Measurements from ENCODE around the gene PMS1.
"Not testable (repeated sequence)": the region's sequence is repeated elsewhere in the genome, so short reads cannot be mapped to it uniquely, and the experiment has no call there.

Gene PMS1

DNA sequence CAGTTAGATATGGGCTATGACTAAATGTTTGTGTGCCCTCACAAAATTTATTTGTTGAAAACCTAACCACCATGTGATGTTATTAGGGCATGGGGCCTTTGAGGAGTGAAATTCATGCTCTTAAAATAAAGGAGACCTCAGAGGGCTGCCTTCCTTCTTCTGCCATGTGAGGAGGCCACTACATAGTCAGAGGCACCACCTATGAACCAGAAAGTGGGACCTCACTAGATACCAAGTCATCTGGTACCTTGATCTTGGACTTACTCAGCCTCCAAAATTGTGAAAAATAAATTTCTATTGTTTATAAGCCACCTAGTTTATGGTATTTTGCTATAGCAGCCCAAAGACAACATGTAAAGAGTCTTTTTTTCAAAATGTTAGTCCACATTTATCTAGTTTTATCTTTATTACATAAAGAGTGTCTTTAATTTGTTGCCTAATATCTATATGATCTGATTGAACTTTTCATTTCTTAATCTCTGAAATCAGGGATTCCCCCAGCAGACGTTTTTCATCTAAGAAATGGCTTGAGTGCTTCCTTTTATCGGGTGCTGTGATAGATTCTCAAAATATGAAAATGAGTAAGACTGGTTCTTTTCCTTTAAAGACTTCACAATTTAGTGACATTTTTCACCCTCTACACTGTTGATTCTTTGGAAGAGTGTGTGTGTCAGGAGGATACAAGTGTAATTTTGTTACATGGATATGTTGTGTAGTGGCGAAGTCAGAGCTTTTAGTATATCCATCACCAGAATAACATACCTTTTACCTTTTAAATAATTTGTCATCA is 34.2 kb downstream of the PMS1 start:
- DNase-seq (ENCODE audit: low spot score): no peak

GRCh38 chr2:189819297-189819704 is 35.1 kb downstream of the PMS1 start:
- peak; percentile 22 for DNase-seq (ENCODE audit: low spot score)

DNA sequence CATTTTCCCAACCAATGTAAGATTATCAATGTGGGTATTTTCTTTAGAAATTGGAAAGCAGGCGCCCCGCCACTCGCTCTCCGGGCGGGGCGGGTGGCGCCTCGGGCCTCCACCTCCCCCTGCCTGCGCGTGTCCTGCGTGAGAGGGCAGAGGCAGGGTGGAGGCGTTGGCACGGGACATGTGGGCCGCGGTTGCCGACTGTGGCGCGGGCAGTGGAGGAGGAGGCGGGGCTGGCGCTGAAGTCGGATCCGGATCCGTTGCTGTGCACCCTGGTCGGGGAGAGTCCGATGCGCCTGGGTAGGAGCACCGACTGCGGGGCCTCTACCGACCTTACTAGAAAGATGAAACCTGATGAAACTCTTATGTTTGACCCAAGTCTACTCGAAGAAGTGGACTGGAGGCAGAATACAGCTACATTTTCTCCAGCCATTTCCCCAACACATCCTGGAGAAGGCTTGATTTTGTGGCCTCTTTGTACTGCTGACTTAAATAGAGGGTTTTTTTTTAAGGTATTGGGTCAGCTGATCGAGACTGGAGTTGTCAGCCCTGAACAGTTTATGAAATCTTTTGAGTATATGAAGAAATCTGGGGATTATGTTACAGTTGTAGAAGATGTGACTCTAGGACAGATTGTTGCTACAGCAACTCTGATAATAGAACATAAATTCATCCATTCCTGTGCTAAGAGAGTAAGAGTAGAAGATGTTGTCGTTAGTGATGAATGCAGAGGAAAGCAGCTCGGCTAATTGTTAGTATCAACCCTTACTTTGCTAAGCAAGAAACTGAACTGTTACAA is 37.9 kb downstream of the PMS1 start:
- DNase-seq (ENCODE audit: low spot score): no peak

GRCh38 chr2:189824694-189825396 is 40.6 kb downstream of the PMS1 start:
- no peak for DNase-seq (ENCODE audit: low spot score)

DNA sequence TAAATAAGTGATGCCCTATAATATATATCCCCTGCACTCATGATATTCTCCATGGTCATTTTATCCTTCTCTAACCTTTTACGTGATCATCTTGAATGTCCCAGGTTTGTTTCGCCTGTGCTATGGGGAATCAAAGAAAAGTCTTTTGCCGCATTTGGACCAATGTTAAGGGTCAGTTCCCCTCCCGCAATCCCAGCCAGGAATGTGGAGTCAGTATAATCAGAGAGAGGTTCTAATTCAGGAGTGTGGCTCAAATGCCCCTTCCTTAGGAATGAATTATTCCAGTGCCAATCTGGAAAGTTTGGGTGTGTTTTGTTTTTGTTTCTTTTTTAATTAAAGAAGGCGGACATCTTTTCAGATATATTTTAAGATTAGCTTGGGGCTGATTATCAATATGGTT is 41.8 kb downstream of the PMS1 start:
- DNase-seq (ENCODE audit: low spot score): no peak

DNA sequence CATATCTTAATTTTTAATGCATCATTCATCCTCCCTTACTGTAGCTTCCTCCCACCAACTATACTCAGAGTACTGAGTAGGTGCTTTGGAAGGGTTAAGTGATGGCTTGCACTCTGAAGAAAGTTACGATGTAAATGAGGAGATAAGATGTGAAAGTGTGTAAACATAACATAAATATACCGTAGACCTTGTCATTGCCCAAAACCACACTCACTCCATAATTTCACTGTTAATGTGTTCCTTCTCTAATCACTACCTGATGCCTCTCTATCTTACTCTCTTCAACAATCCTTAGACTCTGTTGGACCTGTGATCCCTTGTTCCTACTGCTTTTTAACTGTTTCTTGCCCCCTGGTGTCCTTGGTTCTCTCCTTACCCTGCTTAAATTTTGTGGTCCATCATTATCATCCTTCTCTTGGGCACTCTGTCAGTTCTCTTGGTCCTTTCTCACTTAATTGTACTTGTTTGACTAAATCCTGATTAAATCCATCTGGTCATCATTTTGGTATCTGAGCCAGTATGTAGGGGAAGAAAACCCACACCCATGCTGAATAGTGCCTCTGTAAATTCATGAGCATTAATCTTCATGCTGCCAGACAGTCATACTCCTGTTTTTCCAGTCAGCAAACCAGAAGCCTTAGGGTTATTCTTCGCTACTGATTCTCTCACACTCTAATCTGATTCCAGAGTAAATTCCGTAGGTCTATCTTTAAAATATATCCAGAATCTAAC is 45.0 kb downstream of the PMS1 start:
- DNase-seq (ENCODE audit: low spot score): peak; percentile 22

DNA sequence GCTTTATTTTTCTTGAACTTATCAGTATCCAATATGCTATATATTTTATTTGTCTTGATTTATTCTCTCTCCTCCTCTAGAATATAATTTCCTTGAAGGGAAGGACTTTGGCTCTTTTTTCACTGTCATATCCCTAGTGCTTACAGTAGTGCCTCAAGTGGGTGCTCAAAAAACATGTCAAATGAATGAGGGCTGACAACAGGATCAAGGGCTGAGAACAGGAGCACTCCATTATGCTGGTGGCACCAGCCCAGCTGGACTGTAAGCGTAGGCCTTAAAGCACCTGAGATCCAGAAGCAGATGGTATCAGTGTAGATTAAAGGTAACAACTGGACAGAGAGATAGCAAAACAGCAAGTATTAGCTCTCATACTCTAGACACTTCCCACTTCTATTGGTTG is 46.3 kb downstream of the PMS1 start:
- no peak for DNase-seq (ENCODE audit: low spot score)

DNA sequence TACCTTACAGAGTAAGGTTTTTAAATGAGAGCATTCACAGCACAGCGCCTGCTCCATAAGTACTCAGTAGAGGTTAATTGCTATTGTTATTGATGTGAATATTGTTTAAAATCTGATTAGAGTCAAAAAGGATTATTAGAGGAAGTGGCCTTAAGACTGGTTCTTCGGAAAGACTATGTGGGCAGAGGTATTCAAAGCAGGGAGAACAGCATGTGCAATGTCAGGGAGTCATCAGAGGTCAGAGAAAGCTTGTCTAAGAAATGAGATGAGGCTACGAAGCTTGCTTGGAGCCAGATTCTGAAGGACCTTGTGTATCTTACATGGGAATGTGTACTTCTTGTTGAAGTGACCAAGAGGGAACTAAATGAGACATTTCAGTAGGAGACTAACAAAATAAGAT is 49.8 kb downstream of the PMS1 start:
- DNase-seq (ENCODE audit: low spot score): no peak

GRCh38 chr2:189834642-189835041 is 50.4 kb downstream of the PMS1 start:
- not testable (repeated sequence) for DNase-seq (ENCODE audit: low spot score)

DNA sequence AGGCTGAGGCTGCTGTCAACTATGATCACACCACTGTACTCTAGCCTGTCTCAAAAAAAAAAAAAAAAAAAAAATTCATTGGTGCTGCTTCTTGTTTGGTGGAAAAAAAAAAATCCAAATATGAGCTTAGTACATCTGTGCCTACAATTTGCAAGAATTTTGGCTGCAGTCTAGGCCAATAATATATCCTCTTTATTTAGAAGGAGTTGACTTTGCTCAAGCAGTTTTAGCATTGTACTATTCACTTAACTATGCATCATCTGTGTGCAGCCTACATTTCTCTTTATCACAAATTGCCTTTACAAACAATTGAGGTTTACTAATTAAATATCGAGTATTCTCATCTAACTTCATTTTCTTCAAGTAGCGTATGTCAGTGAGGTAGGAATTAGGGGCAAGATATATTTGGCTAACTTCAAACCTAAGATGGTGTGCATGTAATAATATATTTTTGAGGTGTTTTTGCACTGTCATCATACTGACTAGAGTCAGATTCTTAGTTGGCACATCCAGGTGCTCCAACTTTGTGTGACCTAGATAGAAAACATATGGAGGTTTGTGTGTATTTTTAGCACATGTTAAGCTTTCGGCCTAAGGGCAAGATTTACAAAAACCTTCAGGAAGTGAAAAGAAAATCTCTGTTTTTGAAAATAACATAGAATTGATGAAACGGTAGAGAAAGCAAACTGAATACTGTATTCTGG is 51.8 kb downstream of the PMS1 start:
- no peak for DNase-seq (ENCODE audit: low spot score)

GRCh38 chr2:189836644-189837043 is 52.4 kb downstream of the PMS1 start:
- DNase-seq (ENCODE audit: low spot score): peak; percentile 71

DNA sequence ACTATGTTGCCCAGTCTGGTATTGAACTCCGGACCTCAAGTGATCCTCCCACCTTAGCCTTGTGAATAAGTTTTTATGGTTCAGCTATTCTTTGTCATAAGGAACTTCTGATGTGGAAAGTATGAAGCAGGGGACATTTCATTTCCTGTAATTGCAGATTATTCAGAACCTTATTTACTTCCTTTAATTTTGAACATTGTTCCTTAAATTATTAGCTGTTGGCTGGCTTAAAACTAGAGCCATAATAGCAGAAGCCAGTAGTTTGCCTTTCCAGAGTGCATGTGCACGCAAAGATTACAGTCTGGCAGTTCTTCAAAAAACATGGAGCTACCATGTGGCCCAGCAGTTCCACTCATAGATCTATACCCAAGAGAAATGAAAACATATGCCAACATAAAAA is 53.1 kb downstream of the PMS1 start:
- no peak for DNase-seq (ENCODE audit: low spot score)

DNA sequence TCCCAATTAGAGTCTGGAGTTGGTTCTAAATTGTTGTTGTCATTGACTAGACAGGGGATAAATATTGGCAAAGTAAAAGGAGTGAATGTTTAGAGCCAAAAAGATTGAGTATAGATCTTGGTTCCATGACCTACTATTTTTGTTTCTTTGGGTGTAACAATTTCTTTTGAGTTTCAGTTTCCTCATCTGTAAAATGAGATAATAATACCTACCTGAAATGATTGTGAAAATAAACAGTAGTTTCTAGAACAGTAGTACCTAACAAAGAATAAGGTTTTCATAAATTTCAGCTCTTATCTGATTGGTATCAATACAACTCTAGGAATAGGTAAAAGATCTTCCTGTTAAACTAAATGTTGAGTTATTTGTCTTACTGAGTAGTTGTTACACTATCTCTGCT is 56.8 kb downstream of the PMS1 start:
- no peak for DNase-seq (ENCODE audit: low spot score)

GRCh38 chr2:189848276-189848675 is 64.0 kb downstream of the PMS1 start:
- peak; percentile 47 for DNase-seq (ENCODE audit: low spot score)

DNA sequence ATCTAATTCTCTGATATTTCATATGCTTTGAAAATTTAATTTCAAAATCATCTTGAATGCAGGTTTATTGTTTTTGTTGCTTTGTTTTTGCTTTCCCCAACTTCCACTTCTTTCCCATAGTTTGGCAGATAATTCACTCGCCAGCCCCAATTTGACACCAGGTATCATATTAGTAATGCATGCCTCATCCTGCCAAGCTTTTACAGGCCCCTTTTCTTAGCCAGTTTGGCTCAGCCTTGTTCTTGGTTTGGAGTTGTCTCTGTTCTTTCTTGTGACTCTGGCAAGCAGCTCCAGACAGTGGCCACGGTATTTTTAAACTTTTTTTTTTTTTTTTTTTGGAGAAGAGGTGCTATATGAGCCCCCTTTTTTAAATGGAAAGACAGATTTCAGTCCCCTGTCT is 65.3 kb downstream of the PMS1 start:
- DNase-seq (ENCODE audit: low spot score): no peak

DNA sequence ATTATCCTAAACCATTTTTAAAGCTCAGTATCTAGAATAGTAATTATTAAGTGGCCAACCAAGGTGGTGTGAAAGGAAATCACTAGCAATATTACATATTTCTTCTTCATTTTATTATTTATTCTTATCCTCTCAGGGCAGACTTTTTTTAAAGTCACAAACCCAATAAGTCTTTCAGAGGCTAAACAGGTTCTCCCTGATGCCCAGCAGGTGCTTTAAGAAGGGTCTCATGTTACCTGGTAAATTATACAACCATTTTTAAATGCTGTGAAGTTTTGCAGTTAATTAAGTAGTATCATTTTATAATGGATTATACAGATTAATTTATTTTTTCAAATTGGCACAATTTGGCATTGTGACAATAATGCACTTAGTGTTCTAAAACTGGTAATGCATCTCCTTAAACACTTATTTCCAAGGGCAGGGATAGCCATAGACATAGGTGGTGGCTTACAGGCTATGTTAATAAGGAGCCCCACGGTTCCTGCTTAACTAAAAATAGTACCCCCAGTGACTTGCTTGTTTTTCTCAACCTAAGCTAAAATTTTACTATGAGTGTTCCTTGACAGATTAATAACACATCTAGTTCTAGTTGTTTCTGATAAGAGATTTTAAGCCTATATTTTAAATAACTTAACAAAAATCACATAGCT is 67.0 kb downstream of the PMS1 start:
- DNase-seq (ENCODE audit: low spot score): no peak

GRCh38 chr2:189854187-189854586 is 69.9 kb downstream of the PMS1 start:
- DNase-seq (ENCODE audit: low spot score): no peak

DNA sequence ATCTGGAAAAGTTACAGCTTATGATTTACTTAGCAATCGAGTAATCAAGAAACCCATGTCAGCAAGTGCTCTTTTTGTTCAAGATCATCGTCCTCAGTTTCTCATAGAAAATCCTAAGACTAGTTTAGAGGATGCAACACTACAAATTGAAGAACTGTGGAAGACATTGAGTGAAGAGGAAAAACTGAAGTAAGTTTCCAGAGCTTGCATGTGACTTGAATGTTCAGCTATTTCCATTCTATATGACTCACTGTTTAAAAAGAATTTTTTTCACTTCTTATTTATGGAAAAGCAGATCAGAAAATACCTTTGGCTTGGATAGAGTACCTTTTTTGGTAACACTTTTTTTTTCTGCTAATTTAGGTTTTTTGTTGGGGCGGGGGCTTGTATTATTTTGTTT is 70.7 kb downstream of the PMS1 start:
- DNase-seq (ENCODE audit: low spot score): peak; percentile 10

- DNase-seq (ENCODE audit: low spot score): peak; percentile 7
These were observed 74.0 kb downstream of the PMS1 start for GRCh38 chr2:189858291-189858690.

DNA sequence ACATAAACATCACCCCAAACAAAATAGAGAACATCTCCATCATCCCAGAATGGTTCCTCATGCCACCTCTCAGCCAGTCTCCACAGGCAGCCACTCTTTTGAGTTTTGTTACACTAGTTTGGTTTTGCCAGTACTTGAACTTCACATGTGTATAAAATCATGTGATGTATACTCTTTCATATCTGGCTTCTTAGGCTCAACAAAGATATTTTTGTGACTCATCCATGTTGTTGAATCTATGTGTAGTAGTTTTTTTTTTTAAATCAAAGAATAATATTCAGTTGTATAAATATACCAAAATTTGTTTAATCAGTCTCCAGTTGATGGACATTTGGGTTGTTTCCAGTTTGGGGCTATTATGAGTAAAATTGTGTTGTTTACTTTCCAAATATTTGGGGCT is 75.9 kb downstream of the PMS1 start:
- DNase-seq (ENCODE audit: low spot score): no peak

- DNase-seq (ENCODE audit: low spot score): no peak
These were observed 78.5 kb downstream of the PMS1 start for GRCh38 chr2:189862751-189863150.

Measured in GM03348 (cell line).